DND-41 (cell line): ENCODE results near the gene SERPING1.

Experiments used
- CTCF ChIP-seq: IDR thresholded peaks from 2 replicates; pipeline ENCODE4 v1.5.1; 2012; ENCODE audit warnings: borderline replicate concordance, low read length, moderate library complexity, mild to moderate bottlenecking; ENCODE audit not compliant: poor library complexity, severe bottlenecking; ENCODE audit errors: extremely low read depth
- EZH2 ChIP-seq: IDR thresholded peaks from 3 replicates; pipeline ENCODE4 v1.6.1; 2012; ENCODE audit warnings: borderline replicate concordance, low read depth, mild to moderate bottlenecking, moderate library complexity, low read length, inconsistent platforms; ENCODE audit not compliant: severe bottlenecking

- TF ChIP-seq CTCF (no peak), EZH2 (no peak)
These were observed 49.9 kb downstream of the SERPING1 start for GRCh38 chr11:57647372-57647771.
